Measurements from ENCODE around the gene HTRA3. TPM values are rescaled to one million over a fixed set of nuclear protein-coding genes. Genes with fewer than 3 reads are reported as not detected.

The HTRA3 gene
- total RNA-seq, 1 experiment from 2014 or later = 0.64 TPM

- no peak for DNase-seq (ENCODE audit: low spot score)
- Histone ChIP-seq H3K27ac (ENCODE audit: low read depth, low read length, poor library complexity, severe bottlenecking) (no peak overlapping the region), H3K9me3 (ENCODE audit: low read depth, low read length, poor library complexity, severe bottlenecking) (no peaks in the 10 kb centered on the region), H3K36me3 (ENCODE audit: insufficient read depth, low read length, poor library complexity, severe bottlenecking) (no peaks in the 10 kb centered on the region), H3K4me3 (ENCODE audit: low read depth, low read length, poor library complexity, severe bottlenecking) (no peak overlapping the region), H3K4me1 (ENCODE audit: insufficient read depth, low read length, poor library complexity, severe bottlenecking) (no peaks in the 10 kb centered on the region), H3K27me3 (replicated peaks; ENCODE audit: insufficient read depth, low read depth, low read length, poor library complexity) (no peaks in the 10 kb centered on the region)
- intact Hi-C loops (cut with micrococcal nuclease; ENCODE audit: unreplicated experiment) = no loop called here
- TF ChIP-seq CTCF (conservative IDR thresholded peaks at IDR 0.05; ENCODE audit: low read depth, low read length) (no peak), EZH2 (IDR thresholded peaks at IDR 0.05; ENCODE audit: borderline replicate concordance, low read depth, low read length, poor library complexity, severe bottlenecking) (no peak)
- ChIA-PET CTCF (no interaction called here), POLR2A (ENCODE audit: low non-redundant PET) (no interaction called here)
- BruUV-seq (replicated peaks) = no TSS peak
These were observed 15.8 kb downstream of the HTRA3 start for GRCh38 chr4:8285143-8285975.

- no peak for TF ChIP-seq EZH2 (IDR thresholded peaks at IDR 0.05; ENCODE audit: borderline replicate concordance, low read depth, low read length, poor library complexity, severe bottlenecking)
- TF ChIP-seq CTCF (conservative IDR thresholded peaks at IDR 0.05; ENCODE audit: low read depth, low read length) = no peak
- no peak for DNase-seq (ENCODE audit: low spot score)
- Histone ChIP-seq H3K4me1 (ENCODE audit: insufficient read depth, low read length, poor library complexity, severe bottlenecking) (no peaks in the 10 kb centered on the region), H3K4me3 (ENCODE audit: low read depth, low read length, poor library complexity, severe bottlenecking) (no peak overlapping the region), H3K27ac (ENCODE audit: low read depth, low read length, poor library complexity, severe bottlenecking) (no peak overlapping the region), H3K9me3 (ENCODE audit: low read depth, low read length, poor library complexity, severe bottlenecking) (no peaks in the 10 kb centered on the region), H3K36me3 (ENCODE audit: insufficient read depth, low read length, poor library complexity, severe bottlenecking) (no peaks in the 10 kb centered on the region), H3K27me3 (replicated peaks; ENCODE audit: insufficient read depth, low read depth, low read length, poor library complexity) (no peaks in the 10 kb centered on the region)
- CTCF ChIA-PET = no interaction called here
- intact Hi-C loops (cut with micrococcal nuclease; ENCODE audit: unreplicated experiment) = no loop called here
- no TSS peak for BruUV-seq (replicated peaks)
- POLR2A ChIA-PET (ENCODE audit: low non-redundant PET) = no interaction called here
These were observed 16.6 kb downstream of the HTRA3 start for GRCh38 chr4:8285976-8286718.

DNA sequence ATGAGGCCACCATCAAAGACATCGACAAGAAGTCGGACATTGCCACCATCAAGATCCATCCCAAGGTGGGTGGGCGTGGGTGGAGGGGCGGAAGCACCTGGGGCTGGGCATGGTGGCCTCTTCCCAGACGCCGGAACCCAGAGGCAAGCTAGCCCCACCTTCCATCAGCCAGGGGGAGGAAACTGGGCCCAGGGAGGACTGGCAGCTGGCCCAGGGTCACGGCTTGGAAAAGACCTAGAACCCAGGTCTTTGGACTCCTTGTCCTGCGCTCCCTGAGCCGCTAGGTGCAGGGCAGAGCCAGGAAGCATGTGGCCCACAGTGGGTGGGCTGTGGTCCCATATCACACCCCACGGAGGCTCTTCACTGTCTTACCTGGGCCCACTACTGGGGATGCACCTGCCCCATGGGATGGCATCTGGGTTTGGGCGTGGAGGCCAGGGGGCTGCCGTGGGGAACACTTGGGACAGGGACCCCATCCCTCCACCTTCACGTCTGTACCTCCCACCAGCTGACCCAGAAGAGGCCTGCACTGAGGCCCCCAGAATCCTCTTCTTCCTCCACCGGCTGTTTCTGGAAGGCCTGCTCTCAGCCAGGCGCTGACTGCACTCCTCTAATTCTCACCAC is 17.3 kb downstream of the HTRA3 start:
- no peaks in the 10 kb centered on the region for H3K27me3 ChIP-seq (replicated peaks; ENCODE audit: insufficient read depth, low read depth, low read length, poor library complexity)
- no peak for DNase-seq (ENCODE audit: low spot score)
- no peaks in the 10 kb centered on the region for H3K9me3 ChIP-seq (ENCODE audit: low read depth, low read length, poor library complexity, severe bottlenecking)
- no peaks in the 10 kb centered on the region for H3K4me1 ChIP-seq (ENCODE audit: insufficient read depth, low read length, poor library complexity, severe bottlenecking)
- BruUV-seq (replicated peaks) = no TSS peak
- H3K36me3 ChIP-seq (ENCODE audit: insufficient read depth, low read length, poor library complexity, severe bottlenecking) = no peaks in the 10 kb centered on the region
- ChIA-PET CTCF (no interaction called here), POLR2A (ENCODE audit: low non-redundant PET) (no interaction called here)
- TF ChIP-seq CTCF (conservative IDR thresholded peaks at IDR 0.05; ENCODE audit: low read depth, low read length) (no peak), EZH2 (IDR thresholded peaks at IDR 0.05; ENCODE audit: borderline replicate concordance, low read depth, low read length, poor library complexity, severe bottlenecking) (no peak)
- no peak overlapping the region for H3K27ac ChIP-seq (ENCODE audit: low read depth, low read length, poor library complexity, severe bottlenecking)
- H3K4me3 ChIP-seq (ENCODE audit: low read depth, low read length, poor library complexity, severe bottlenecking) = no peak overlapping the region
- intact Hi-C loops (cut with micrococcal nuclease; ENCODE audit: unreplicated experiment) = no loop called here
